Fibroblast of lung (primary cell): ENCODE results near the gene DNAH17.

Experiments used
- EZH2 ChIP-seq: IDR thresholded peaks from 2 replicates; pipeline ENCODE4 v1.5.1; 2012; ENCODE audit warnings: low read length, control low read depth, mild to moderate bottlenecking; ENCODE audit errors: missing control alignments
- TF ChIP-seq, protein P1 (sequence below), 2 donors: IDR thresholded peaks in 1 of 2; conservative IDR thresholded peaks in 1 of 2; 1 replicate in 1 of 2; 2 replicates in 1 of 2; pipeline ENCODE4 v1.5.1; 2011 to 2012; ENCODE audit warnings: low read length in 2 of 2, control low read depth in 1 of 2, inconsistent platforms in 1 of 2, low read depth in 1 of 2, mild to moderate bottlenecking in 1 of 2

DNA sequence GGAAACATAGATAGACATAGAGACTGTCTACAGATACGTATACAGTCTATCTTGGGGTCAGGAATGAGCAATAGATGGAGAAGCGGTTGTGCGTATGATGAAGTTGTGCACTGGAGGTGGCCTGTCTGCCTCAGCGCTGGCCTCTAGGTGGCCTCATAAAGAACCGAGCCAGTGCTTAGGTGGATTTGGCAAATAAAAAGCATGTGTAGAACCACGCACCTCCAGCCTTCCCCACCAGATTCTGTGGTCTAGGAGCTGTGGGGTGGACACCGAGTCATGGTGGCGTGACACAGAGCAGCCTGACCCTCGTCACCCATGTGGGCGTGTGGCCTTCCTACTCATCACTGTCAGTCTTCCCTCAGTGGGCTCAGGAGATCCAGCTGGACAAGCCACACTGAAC is 164.8 kb downstream of the DNAH17 start:
- TF ChIP-seq, protein P1, sequence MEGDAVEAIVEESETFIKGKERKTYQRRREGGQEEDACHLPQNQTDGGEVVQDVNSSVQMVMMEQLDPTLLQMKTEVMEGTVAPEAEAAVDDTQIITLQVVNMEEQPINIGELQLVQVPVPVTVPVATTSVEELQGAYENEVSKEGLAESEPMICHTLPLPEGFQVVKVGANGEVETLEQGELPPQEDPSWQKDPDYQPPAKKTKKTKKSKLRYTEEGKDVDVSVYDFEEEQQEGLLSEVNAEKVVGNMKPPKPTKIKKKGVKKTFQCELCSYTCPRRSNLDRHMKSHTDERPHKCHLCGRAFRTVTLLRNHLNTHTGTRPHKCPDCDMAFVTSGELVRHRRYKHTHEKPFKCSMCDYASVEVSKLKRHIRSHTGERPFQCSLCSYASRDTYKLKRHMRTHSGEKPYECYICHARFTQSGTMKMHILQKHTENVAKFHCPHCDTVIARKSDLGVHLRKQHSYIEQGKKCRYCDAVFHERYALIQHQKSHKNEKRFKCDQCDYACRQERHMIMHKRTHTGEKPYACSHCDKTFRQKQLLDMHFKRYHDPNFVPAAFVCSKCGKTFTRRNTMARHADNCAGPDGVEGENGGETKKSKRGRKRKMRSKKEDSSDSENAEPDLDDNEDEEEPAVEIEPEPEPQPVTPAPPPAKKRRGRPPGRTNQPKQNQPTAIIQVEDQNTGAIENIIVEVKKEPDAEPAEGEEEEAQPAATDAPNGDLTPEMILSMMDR (conservative IDR thresholded peaks at IDR 0.05 in 1 of 2, IDR thresholded peaks at IDR 0.05 in 1 of 2; ENCODE audit: low read depth in 1 of 2, low read length in 2 of 2), result peak; percentile 11 to 43
- no peak for TF ChIP-seq EZH2
